CD4-positive, alpha-beta T cell treated with Interferon gamma for 1 hour (primary cell): Measurements from ENCODE around the gene NTN1.

ENCODE experiments used
- DNase-seq: peaks from one replicate; pipeline ENCODE4 v3.0.0-alpha.2; 2020

NTN1 gene

DNA sequence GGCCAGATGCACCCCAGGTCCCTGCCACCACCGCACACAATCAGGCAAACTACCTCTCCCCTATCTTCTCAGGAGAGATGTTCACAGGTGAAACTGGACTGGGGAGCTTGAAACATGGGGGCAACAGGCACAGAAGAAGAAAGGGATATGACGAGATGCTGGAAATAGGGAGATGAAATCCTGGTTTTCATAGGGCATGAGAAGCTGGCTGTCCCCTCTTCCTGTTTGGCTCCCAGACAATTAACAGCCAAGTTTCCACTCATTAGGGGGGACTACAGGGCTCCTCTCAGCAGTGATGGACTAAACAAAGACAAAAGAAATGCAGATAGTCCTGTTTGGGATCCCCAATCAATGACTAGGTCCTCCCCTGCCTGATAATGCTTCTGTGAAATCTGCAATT is 266.0 kb downstream of the NTN1 start:
- DNase-seq, result no peak

GRCh38 chr17:9290226-9290613 is 268.9 kb downstream of the NTN1 start:
- DNase-seq, result no peak

DNA sequence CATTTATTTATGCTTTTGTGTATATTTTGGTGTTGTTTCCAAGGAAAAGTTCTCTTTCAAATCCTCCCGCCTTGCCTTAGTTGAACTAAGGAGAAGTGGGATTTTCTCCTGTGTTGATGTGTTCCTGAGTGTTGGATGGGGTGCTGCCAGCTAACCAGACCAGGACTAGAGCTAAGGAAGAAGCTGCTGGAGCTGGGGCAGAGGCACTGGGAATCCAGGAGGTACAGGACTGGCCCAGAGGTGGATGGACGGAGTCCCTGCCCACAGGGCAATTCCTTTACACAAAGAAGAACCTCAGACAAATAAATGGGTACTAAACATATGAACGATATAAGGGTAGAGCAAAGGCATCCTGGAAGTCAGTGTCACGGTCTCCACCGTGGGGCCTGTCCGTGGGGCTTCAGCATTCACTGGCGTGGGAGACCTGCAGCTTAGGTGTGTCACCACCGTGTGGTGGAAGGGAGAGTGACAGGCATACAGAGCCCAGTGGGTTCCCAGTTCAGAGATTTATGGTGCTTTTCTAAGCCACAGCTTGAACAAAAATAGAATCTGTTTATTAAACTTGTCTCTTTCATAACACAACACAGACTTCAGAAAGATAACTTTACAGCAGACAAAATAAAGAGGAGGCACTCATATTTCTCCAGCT is 270.7 kb downstream of the NTN1 start:
- DNase-seq, result peak; percentile 2

DNA sequence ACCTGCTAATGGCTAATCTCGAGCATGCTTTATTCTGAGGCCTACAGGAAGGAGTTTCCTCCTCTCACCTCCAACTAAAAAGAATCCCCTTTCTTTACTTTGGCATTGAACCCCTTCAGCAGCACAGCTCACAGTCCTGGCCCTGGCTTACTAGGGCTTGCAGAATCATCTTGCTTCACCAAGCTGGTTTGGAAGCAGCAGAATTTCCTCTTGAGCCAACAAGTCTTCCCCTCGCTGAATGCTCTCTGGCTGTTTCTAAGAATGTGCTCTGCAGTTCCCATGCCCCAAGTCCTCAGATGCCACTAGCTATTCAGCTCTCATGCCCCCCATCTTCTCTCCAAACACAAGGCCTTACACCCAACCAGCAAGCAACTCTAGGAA is 271.2 kb downstream of the NTN1 start:
- DNase-seq, result no peak
